SH-SY5Y (cell line): ENCODE measurements around the gene BICDL1.

ENCODE experiments used
- GATA2 ChIP-seq: IDR thresholded peaks from 2 replicates; pipeline ENCODE4 v1.6.1; 2011; ENCODE audit warnings: mild to moderate bottlenecking, low read depth, low read length
- GATA3 ChIP-seq: IDR thresholded peaks from 2 replicates; pipeline ENCODE4 v1.6.1; 2011; ENCODE audit warnings: low read depth, mild to moderate bottlenecking, low read length, moderate library complexity

- TF ChIP-seq GATA3 (no peak), GATA2 (no peak)
Measured at GRCh38 chr12:119990382-119990874, 1.4 kb downstream of the BICDL1 start.
